ENCODE data around the gene CPT1C. TPM values are rescaled to one million over a fixed set of nuclear protein-coding genes. Genes with fewer than 3 reads are reported as not detected.
A peak's percentile ranks its signal among the peaks of the same experiment; 100 is the strongest.

Gene CPT1C
- total RNA-seq, 4 donors from 2014 or later: 1.8 to 5.9 (median 4.8) TPM

- ATAC-seq (ENCODE audit: low FRiP score): no peak
- no peak for TF ChIP-seq CTCF (IDR thresholded peaks at IDR 0.05)
Measured at GRCh38 chr19:49667473-49667872, 23.4 kb upstream of the CPT1C start.

GRCh38 chr19:49669516-49669915 is 21.4 kb upstream of the CPT1C start:
- TF ChIP-seq CTCF (IDR thresholded peaks at IDR 0.05): no peak
- ATAC-seq (ENCODE audit: low FRiP score) (no peak), DNase-seq (ENCODE audit: low spot score) (no peak)

More at GRCh38 chr19:49667473-49667872, 23.4 kb upstream of the CPT1C start:
- DNase-seq (ENCODE audit: low spot score): no peak

GRCh38 chr19:49672131-49672919 is 18.6 kb upstream of the CPT1C start:
- ATAC-seq (ENCODE audit: low FRiP score) (no peak), DNase-seq (ENCODE audit: low spot score) (peak; percentile 70)

DNA sequence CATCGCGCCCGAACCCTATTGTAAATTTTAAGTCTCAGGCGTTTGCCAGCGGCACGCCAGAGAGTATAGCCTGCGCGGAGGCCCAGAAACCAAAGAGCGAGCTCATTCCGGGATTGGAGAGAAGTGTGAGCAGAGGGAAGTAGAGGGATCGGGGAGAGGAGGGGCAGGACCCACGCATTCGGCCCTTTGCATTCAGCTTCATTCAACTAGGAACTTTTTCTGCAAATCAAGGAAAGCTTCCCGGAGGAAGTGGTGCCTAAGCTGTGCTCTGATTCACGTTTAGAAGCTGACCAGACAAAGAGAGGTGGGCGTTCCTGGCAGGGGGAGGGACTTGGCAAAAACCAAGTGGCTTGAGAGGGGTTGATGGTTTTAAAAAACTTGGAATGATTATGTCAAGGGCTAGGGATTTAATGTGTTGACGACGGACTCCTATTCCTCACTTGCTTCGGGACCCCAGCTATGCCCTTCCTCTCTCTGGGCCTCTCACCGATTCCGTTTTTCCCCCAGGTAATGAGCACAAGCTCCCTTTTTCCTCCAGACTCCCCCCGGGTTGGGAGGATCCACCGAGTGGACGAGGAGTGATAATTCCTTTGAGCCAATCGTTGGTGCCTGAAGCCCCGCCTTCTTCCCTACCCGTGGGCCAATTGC is 14.7 kb upstream of the CPT1C start:
- TF ChIP-seq CTCF (IDR thresholded peaks at IDR 0.05): no peak
- DNase-seq (ENCODE audit: low spot score) (no peak), ATAC-seq (ENCODE audit: low FRiP score) (peak; percentile 48)

More at GRCh38 chr19:49672131-49672919, 18.6 kb upstream of the CPT1C start:
- peak in 1 of 3 donors; percentile 14 for TF ChIP-seq CTCF (IDR thresholded peaks at IDR 0.05)

GRCh38 chr19:49676784-49677230 is 14.1 kb upstream of the CPT1C start:
- no peak for TF ChIP-seq CTCF (IDR thresholded peaks at IDR 0.05)
- DNase-seq (ENCODE audit: low spot score): peak; percentile 99
- peak; percentile 87 for ATAC-seq (ENCODE audit: low FRiP score)

DNA sequence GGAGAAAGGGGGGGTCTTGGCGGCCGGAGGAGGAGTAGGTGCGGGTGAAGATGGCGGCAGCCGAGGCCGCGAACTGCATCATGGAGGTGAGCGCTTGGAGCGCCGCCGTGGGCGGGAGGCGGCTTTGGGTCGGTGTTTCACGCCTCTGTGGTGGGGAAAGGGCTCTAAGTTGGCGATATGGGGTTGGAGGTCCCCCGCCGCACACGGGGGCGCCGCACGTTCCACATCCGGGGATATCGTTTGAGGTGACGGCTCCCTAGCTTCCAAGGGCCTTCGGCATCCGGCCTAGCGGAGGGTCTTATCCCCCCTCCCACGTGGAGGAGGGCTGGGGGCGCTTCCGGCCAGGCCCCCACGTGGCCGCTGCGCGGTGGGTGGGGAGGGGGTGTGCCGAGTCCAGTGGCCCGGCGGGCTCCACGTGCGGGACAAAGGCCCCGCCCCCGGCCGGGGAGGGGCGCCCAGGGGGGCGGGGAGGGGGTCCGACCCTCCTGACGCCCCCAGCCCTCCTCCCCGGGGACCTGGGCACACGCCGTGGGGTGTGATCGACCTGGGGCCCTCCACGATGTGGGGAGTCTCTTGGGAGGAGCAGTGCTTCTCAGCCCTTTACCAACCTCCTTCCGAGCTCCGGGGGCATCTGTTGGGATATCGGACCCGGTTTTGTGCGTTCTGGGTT is 13.6 kb upstream of the CPT1C start, which contains the start of gene PRMT1:
TSS of gene PRMT1 (plus strand) at position 41 of the 670 bp plus-strand sequence. CDS start at position 51, 10 bp downstream.
- ATAC-seq (ENCODE audit: low FRiP score) (no peak), DNase-seq (ENCODE audit: low spot score) (no peak)
- no peak for TF ChIP-seq CTCF (IDR thresholded peaks at IDR 0.05)
